ENCODE data around the gene CEL.

CEL gene

DNA sequence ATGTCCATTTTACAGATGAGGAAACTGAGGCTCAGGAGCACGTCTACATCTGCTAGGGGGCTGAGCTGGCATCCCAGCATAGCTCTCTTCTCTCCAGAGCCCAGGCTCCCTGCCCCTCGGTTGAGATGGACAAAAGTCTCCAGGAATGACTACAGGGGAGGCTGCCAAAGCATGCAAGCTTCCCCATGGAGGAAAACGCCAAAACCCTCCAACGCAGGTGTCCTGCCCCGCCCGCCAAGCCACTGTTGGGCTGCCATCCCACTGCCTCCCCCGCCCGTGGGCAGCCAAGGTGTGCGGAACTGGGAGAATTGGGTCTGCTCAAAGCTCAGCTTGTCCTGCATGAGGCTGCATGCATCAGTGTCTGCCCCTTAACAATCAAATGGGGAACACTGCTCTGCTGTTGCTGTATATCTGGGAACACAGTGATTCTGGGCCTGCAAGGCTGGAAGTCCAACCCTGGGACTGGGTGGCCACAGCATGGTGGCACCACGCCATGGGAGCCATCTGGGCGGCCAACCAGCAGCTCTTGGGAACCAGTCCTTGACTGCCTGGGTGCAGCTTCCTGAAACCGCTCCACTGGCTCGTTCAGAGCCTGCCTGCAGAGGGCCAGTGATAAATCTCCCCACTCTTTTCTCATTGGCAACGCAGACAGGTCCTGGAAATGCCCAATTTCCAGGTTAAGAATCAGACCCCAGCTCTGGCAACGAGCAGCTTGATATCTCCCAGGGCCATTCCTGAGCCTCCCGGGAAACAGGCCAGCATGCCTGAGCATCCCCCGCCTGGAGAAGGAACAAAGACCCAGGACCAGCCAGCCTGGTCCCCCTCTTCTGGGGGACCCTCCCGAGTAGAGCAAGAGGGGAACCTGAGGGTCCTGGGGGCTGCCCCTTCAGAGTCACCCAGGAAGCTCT is 55.7 kb downstream of the CEL start:
- DNase-seq (ENCODE audit: low read depth): no peak

- no peak for DNase-seq (ENCODE audit: low read depth)
These were observed 56.4 kb downstream of the CEL start for GRCh38 chr9:133118179-133118520.

DNA sequence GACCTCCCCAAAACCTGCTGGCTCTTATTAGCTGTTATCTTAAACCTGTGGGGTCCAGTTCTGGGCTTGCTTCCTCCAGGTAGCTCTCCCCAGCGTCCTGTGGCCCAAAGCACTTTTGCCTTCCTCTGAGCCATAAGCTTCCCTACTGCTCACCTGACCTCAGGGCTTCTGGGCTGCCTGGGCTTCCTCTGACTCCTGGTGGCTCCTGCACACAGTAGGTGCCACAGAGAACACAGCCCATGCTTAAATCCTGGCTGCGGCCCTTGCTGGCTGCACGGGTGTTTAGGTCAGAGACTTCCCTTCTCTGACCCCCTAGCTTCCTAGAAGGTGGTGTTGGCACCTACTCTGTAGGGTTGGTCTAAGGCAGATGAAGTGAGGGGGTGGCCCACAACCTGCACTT is 56.8 kb downstream of the CEL start:
- DNase-seq (ENCODE audit: low read depth): no peak

DNA sequence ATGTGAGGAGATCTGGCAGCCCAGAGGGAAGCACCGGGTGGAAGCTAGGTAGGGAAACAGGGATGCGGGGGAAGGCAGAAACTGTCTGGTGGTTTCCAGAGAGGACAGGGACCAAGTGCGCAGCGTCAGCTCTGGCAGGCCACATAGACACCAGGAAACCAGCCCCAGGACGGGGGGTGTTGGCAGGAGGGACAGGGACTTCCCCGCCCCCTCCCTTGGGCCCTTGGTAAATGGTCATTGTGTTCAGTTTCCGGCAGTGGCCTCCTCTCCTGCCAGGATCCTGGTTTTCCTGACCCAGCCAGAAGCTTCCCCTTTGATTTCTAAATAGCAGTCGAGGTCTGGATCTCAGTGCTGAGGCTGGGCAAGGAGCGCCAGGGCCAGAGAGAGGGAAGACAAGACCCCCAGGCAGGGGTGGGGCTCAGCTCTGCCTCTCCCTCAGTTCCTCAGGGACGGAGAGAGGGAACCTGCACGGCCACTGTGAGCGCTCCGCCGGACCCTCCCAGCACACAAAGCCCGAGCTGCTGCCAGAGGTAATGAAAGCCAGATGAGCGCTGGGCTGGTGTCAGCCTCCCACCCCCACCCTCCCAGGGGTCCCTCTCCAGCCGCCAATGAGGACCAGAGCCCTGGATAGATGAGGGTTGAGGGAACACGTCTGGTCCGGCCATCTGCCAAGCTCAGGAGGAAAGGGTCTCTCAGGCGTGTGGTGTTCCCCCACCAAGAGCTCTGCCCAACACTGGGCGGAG is 57.5 kb downstream of the CEL start:
- DNase-seq (ENCODE audit: low read depth): no peak

DNA sequence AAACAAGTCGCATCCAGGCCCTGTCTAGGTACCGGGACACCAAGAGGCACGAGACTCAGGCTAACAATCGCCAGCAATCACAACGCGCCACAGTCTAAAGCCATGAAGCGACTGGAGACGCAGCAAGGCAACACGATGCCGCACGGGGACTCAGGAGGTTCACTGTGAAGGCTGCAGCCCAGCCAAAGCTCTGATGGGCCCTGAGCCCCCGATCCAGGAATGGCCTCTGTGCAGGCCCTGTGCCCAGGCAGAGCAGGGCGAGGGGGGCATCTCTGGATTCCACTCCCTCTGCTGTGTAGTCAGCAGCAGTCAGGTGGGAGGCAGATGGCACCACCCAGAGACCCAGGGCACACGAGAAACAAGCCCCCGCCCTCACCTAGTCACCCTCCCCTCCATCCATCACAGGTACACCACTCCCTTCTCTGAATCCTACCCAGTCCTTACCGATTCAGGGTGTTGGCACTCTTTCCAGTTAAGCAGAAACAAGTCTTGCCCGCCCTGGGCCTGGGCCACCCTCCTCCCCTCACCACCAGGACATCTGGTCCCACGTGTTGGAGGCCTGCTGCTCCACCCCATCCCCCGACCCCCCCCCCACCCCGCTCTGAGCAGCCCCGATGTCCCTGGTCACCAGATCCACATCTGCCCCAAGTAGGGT is 58.2 kb downstream of the CEL start:
- DNase-seq (ENCODE audit: low read depth): no peak

- no peak for DNase-seq (ENCODE audit: low read depth)
These were observed 58.9 kb downstream of the CEL start for GRCh38 chr9:133120501-133121197.

Measured in activated T-helper 9 cell treated with anti-CD3 and anti-CD28 coated beads, Interleukin-2, amount 50 U/mL, for 16 hours (primary cell).